ENCODE results near the gene UGGT2.
"Not testable (repeated sequence)": the region's sequence is repeated elsewhere in the genome, so short reads cannot be mapped to it uniquely, and the experiment has no call there.

Gene UGGT2

DNA sequence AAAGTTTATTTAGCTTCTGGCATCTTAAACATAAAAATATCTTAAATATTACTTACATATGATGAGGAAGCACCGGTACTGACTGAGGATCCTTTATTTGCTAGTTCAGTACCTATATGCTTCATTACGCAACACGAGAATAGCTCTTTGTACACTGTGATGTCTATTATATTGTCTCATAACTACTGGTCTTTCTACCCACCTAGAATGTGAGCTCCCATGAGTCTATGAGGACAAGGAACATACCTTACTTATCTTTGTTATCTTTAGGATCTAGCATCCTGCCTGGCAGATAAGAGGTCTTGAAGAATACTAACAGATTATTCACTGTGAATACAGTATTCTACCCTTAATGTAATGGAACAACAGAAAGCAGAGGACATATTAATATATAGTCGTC, 251.4 kb downstream of the UGGT2 start:
- no peak for DNase-seq (ENCODE audit: low read depth in 2 of 2)

DNA sequence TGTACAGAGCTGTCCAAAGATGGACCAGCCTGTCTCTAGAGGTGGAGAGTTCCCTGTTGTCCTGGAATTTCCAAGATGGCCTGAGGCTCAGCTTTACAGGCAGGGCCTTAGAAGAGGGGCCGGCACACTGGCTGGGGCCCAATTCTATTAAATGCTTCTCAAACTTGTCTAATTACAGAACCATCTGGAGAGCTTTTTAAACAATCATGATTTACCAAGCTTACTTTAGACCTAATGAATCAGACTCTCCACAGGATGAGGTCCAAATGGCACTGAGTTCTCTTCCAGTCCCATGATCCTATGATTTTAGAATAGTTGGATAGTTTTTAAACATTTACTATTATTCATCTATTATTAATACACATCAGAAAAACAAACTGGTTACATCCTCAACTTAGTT, 252.8 kb downstream of the UGGT2 start:
- DNase-seq (ENCODE audit: low read depth in 2 of 2) = no peak

DNA sequence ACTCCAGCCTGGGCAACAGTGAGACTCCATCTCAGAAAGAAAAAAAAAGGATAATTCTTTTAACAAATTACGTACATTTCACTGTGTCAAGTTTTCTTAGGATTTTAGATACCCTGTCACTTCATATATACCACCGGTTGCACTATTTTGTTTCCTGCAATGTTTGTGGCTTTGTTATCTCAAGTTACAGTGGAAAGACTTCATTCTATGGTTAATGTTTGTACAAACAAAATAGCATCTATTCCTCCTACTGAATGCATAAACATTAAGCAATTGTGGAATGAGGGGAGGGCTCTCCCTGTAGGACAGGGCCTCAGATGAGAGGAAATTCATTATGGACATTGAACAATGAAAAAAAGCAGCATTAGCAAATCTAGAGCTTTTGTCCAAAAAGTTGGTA, 256.2 kb downstream of the UGGT2 start:
- DNase-seq (ENCODE audit: low read depth in 2 of 2) = no peak

DNA sequence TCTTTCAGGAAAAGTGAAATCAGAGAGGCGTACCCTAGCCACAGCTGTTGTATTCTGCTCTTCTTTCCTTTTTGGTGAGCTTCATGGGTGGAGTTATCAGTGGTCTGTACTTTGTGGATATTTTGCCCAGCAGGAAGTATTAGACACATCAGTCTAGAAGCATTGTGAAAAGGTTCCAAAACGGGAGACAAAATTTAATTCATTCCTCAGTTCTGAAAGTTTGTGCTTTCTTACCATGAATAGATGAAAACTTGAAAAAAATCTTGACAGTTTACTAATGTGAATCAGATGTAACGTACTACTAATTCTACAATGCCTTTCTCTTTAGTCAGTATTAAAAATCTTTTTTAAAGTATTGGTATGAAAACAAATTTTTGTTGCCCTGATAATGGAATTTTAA, 259.4 kb downstream of the UGGT2 start:
- no peak for DNase-seq (ENCODE audit: low read depth in 2 of 2)

DNA sequence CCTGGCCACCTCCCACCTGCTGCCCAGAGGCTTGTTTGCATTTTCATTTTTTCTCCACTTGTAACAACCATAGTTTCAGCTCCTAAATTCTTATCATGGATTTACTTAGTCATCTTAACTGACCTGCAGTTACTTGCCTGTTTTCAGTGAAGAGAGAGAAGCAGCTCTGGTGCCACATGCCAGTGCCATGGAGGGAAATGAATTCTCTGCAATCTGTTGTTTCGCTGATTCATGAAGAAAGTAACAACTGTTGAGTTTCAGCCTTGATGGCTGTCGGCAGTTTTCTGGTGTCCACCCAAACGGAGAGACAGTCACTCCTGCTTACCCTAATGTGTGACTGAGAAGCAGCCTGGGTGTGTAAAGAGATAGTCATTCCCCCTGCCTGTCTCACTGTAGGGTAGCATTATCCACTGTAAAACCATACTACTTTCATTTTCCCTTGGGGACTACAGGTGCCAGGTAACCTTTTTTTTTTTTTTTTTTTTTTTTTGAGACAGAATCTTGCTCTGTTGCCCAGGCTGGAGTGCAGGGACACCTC, 260.1 kb downstream of the UGGT2 start:
- no peak for DNase-seq (ENCODE audit: low read depth in 2 of 2)

DNA sequence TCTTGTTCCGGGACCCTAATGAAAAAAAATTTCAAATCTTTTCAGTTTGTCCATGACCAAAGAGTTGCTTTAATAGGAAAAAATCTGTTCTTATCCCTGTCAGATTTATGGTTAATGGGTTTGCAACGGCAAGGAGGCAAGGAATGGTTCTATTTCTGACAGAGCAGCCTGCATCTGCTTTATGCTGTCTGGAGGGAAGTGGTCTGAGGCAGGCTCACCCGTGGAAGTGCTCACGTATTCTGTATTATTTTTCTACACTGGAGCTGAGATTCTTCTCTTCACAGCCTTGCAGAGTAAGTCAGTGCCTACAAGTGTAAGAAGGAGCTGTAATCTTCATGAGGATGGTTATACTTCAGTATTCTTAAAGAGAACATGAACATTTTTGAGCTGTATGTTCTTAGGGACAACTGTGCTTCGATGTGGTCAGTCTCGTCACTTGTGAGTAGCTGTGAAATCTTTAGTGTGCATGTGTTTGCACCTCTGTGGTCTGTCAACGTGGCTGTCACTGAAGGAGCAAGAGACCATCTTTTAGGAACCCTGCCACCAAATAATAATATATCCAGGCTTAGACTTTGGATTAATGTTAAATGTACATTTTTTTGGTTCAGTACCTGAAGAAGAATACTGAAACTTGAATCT, 262.0 kb downstream of the UGGT2 start:
- no peak for DNase-seq (ENCODE audit: low read depth in 2 of 2)

DNA sequence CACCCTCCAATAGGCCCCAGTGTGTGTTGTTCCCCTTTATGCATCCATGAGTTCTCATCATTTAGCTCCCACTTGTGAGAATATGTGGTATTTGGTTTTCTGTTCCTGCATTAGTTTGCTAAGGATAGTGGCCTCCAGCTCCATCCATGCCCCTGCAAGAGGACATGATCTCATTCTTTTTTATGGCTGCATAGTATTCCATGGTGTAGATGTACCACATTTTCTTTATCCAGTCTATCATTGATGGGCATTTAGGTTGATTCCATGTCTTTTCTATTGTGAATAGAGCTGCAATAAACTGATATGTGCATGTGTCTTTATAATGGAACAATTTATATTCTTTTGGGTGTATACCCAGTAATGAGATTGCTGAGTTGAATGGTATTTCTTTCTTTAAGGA, 263.9 kb downstream of the UGGT2 start:
- DNase-seq (ENCODE audit: low read depth in 2 of 2) = not testable (repeated sequence)

DNA sequence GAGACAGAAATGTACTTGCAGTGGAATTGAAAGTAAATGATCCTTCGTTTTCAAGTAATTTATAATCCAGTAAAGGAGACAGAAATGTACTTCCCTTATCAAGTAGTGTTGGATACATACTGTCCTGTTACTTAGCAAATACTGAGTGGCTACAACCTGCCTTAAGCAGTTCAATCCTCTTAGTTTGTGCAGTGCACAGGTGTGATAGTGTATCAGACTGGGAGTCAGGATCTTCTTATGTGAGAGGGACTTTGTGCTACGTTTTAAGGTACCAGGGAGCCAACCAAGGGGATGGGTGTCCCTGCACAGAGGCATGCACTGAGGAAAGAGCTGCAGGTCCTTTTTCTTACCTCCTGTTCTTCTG, 265.1 kb downstream of the UGGT2 start:
- DNase-seq (ENCODE audit: low read depth in 2 of 2) = no peak

DNA sequence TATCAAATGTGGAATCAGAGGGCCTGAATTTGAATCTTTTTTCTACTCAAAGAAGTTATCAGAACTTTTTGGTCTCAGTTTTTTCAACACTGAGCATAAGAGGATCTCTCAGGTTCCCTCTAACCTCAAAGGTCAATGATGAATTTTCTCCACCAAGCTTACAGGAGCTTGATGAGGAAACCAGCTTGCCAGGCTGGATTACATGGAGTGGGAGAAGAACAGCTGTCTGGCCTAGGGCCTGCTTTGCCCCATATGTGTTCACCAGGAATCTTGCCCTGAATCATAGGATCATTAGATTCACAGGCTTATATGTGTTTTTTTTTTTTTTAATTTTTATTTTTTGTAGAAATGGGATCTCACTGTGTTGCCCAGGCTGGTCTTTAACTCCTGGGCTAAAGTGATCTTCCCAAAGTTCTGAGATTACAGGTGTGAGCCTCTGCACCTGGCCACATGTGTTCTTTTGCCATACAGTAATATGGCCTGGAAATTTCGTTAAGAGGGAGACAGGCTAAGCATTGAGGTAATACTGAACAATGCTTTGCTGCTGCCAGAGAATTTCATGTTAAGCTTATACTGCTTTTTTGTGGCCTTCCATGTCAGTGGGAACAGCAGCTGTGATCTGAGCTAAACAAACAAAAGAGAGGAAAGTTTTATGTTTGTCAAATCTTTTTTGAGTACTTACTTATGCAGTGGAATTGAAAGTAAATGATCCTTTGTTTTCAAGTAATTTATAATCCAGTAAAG, 265.7 kb downstream of the UGGT2 start:
- DNase-seq (ENCODE audit: low read depth in 2 of 2) = no peak

DNA sequence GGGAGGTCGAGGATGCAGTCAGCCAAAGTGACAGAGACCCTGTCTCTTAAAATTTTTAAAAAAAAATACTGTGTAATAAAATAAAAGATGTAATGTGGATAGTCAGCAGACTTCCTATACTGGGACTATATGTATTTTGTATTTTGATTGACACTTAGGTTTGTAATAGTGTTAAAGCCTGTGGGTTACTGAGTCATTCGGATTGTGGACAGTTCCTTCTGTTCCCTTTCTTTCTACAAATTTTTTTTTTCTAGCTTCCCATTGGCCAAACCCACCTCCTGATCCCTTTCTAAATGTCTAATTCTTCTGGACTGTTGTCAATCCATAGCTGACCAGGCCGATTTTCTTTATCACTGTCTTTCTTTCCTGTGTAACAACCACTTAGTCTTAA, 268.3 kb downstream of the UGGT2 start:
- no peak for DNase-seq (ENCODE audit: low read depth in 2 of 2)

DNA sequence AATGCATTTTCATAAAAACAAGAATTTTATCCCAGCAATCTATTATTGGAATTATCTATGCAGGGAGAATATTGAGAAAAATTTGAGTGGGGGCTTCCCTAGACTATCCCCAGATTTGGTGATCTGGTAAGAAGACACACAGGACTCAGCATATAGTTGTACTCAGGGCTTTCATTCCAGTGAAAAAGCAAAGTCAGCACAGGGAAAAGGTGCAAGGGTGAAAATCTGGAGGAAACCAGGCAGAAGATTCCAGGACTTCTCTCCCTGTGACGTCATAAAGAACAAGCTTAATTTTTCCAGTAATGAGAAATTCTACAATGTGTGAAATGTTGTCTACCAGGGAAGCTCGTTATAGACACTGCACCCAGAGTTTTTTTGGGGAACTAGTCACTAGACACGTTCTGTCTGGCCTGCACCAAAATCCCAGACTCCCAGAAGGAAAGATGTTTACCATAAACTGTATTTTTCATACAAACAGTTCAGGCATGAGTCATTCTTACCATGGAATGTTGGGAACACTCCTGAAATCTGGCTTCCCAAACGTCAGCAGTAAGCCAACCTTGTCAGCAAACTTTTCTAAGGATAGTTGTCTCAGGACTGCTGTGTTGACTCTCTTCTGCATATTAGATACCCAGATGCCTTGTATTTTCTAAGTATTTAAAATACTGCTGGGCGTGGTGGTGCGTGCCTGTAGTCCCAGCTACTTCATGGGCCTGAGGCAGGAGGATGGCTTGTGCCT, 268.9 kb downstream of the UGGT2 start:
- peak; percentile 62 to 66 for DNase-seq (ENCODE audit: low read depth in 2 of 2)

DNA sequence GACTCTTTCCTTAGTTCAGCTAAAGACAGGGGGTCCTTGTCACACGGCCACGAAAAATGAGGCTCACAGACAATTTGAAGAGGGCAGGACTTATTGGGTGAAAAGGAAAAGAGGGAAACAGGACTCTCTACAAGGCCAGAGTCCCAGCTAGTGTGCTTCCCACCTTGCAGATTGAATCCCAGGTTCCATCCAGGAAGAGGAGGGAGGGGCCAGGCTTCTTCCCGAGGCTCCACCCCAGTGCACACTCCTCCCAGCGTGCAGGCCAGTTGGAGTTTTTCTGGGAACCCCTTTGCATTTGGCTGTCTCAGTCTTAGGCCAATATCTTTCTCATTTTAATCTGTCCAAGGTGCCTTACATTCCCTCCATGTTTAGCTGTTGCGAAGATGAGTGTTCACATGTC, 269.5 kb downstream of the UGGT2 start:
- DNase-seq (ENCODE audit: low read depth in 2 of 2) = no peak

DNA sequence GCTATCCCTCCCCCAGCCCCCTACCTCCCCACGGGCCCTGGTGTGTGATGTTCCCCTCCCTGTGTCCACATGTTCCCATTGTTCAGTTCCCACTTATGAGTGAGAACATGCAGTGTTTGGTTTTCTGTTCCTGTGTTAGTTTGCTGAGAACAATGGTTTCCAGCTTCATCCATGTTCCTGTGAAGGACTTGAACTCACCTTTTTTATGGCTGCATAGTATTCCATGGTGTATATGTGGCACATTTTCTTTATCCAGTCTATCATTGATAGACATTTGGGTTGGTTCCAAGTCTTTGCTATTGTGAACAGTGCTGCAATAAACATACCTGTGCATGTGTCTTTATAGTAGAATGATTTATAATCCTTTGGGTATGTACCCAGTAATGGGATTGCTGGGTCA, 271.3 kb downstream of the UGGT2 start:
- DNase-seq (ENCODE audit: low read depth in 2 of 2) = not testable (repeated sequence)

DNA sequence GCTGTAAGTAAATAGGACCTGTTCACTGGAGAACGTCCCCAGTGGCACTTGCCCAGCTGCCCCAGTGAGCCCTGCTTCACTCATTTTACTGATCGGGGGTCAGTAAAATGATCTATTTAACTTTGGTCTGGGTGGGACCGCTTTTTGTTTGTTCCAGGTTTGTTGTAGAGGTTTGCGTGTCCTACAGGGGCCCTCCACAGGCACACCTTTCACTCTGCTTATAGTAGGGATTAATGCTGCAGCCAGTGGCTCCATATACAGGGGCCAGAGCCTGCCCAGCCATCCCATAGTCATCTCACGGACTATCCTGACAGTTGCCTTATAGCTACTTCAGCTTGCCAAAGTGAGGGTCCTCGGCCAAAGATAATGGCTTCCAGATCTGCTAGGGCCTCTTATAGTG, 272.2 kb downstream of the UGGT2 start:
- DNase-seq (ENCODE audit: low read depth in 2 of 2) = no peak

DNA sequence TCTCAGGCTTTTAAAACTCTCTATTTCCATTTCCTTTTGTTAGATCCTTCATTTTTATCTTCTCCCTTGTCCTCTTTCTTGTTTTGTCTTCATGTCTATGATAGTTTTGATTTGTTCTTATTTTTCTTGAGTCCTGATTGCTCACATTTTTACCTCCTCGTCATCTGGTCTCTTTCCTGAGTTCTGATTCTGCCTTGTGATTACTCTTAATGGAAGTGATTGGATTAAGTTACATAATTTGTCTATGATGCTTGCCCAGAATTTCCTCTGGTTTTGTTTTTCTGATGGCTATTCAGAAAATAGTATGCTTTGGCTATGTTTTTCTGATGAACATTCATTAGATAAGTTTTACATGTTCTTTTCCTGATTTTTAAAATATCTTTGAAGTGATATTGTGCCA, 273.7 kb downstream of the UGGT2 start:
- DNase-seq (ENCODE audit: low read depth in 2 of 2) = no peak

DNA sequence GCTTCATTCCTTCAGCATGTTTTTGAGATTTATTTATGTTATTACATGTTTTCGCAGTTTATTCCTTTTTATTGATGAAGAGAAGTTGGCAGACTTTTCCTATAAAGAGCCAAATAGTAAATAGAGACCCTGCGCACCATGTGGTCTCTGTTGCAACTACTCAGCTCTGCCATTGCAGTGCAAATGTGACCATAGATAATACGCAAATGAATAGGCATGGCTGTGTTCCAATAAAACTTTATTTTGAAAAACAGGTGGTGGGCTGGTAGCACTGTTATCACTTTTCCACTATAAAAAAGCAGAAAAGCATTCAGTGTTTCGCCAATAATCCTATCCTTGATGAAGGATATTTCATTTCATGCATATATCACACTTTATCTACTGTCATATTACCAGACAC, 281.3 kb downstream of the UGGT2 start:
- DNase-seq (ENCODE audit: low read depth in 2 of 2) = no peak

DNA sequence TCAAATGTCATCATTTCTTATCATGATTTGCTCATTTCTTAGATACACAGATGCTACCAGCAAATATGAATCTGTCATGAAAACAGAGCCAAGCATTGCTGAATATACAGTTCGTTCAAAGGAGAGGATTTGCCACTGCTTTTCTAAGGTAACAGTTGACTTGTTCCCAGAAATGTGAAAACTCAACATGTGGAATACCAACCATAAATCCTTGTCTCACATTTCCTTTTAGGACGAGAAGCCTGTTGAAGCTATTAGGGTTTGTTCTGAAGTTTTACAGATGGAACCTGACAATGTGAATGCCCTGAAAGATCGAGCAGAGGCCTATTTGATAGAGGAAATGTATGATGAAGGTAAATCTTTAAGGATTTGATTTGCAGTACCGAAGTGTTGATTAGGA, 289.6 kb downstream of the UGGT2 start:
- no peak for DNase-seq (ENCODE audit: low read depth in 2 of 2)

DNA sequence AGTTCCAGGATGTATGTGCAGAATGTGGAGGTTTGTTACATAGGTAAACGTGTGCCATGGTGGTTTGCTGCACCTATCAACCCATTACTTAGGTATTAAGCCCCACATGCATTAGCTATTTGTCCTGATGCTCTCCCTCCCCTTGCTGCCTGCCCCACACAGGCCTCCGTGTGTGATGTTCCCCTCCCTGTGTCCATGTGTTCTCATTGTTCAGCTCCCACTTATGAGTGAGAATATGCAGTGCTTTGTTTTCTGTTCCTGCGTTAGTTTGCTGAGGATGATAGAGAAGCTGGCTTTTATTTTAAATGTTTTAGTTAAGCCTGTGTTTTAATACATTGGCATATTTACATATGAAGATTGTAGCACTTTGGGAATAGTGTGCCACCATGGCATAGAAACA, 290.6 kb downstream of the UGGT2 start:
- not testable (repeated sequence) for DNase-seq (ENCODE audit: low read depth in 2 of 2)

DNA sequence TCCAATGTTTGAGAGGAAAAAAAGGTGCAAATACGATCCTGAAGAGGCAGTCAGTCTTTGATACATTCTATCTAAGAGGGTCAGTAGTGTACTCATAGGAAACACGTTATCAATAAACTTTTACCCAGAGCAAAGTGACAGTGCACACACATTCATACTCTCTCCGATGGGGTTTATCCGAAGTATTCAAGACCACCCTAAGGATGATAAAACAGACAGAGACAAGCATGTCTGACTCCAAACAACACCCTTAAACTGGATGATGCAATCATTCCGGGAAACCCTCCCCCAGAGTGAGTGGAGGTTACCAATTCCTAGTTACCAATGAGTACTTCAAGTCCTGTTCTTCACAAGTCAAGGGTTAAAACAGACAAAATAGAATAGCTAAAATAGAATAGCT, 297.1 kb downstream of the UGGT2 start:
- peak in 1 of 2 experiments; percentile 1 for DNase-seq (ENCODE audit: low read depth in 2 of 2)

DNA sequence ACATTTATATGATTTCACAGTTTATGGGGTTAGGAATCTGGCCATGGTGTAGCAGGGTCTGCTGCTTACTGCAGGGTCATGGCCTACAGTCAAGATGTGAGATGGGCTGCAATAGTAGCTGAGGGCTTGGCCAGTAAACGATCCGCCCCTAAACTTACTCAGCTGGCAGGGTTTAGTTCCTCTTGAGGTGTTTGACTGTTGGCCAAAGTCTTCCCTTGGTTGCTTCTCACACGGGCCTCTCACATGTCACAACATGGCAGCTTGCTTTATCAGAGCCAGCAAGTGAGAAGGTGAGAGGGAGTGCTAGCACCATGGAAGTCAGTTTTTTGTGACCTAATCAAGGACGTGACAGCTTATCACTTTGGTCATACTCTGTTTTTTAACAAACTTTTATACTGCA, 299.1 kb downstream of the UGGT2 start:
- DNase-seq (ENCODE audit: low read depth in 2 of 2) = no peak

DNA sequence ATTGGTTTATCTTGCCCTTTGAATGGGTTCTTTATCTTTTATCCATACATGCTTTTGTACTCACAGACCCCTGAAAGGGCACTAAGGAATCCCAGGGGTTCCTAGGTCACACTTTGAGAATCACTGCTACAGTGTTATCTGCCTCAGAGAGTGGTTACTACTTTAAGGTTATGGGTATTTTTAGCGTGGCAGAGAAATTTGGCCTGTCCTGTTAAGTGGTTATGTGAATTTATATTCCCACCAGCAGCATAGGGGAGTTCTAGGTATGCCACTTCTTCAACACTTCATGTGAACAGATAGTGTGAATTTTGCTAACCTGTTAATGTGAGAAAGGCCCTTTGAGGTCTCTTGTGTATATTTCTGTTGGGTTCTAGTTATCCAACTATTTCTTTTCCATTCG, 300.5 kb downstream of the UGGT2 start:
- DNase-seq (ENCODE audit: low read depth in 2 of 2) = no peak
